Measurements from ENCODE around the gene RGS6. TPM values are rescaled to one million over a fixed set of nuclear protein-coding genes. Genes with fewer than 3 reads are reported as not detected.

The RGS6 gene
- total RNA-seq, 4 donors from 2014 or later: 0.46 to 3.7 (median 1.6) TPM

DNA sequence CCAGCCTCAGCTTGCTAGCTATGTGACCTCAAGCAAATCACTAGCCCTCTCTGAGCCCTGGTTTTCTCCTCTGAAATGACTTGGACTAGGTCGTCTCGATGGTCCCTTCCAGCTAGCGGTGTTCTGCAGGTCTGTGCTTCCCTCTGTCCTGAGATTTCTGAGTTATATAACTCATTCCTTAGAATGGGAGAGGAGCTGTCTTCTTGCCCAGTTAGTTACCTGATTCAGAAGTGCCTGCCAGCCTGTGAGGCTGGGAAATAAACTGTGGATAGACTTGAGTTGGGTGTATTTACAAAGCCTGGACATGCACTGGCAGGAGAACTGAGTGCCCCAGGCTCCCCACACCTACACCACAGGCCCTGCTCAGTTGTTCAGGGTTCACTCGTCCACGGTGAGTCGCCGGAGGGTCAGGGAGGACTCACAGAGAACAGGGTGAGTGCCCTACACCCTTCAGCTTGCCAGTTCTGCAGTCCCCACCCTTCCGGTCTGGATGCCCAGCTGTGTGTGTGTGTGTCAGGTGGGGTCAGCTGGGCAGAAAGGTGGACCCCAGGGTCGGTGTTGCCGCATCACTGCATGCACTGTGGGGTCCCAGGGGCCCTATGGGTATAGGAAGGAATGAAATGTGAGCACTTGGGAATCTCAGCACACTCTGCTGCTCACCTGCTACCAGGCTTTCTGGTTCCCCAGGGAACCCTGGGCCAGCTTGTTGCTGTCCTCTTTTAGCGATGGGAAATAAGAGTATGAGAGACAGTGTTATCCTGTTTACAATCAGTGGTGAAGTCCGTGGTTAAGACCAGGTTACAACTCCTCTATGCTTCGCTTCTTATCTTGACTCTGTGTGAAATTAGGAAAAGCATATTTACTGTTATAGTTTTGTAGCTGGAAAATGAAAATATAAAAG, 613.4 kb downstream of the RGS6 start:
- H3K27ac ChIP-seq: peak overlapping the region; percentile 6 to 67 (median 55)
- DNase-seq: peak in 1 of 2 donors; percentile 45
- no peaks in the 10 kb centered on the region for H3K36me3 ChIP-seq
- in situ Hi-C loops (cut with MboI; ENCODE audit: low sequenced_read_pairs in 4 of 4) (no loop called here), intact Hi-C loops (cut with DNase I; ENCODE audit: low total_unique reads) (no loop called here)
- peaks cover 31 to 45% of the 10 kb centered on the region in 2 donors for H3K4me1 ChIP-seq
- no peak overlapping the region for H3K4me3 ChIP-seq
- H3K9me3 ChIP-seq: no peaks in the 10 kb centered on the region
- TF ChIP-seq, protein P1, sequence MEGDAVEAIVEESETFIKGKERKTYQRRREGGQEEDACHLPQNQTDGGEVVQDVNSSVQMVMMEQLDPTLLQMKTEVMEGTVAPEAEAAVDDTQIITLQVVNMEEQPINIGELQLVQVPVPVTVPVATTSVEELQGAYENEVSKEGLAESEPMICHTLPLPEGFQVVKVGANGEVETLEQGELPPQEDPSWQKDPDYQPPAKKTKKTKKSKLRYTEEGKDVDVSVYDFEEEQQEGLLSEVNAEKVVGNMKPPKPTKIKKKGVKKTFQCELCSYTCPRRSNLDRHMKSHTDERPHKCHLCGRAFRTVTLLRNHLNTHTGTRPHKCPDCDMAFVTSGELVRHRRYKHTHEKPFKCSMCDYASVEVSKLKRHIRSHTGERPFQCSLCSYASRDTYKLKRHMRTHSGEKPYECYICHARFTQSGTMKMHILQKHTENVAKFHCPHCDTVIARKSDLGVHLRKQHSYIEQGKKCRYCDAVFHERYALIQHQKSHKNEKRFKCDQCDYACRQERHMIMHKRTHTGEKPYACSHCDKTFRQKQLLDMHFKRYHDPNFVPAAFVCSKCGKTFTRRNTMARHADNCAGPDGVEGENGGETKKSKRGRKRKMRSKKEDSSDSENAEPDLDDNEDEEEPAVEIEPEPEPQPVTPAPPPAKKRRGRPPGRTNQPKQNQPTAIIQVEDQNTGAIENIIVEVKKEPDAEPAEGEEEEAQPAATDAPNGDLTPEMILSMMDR (IDR thresholded peaks at IDR 0.05 in 4 of 5, conservative IDR thresholded peaks at IDR 0.05 in 1 of 5): no peak
- no peak for TF ChIP-seq POLR2A (IDR thresholded peaks at IDR 0.05)
- peak; percentile 44 to 68 for ATAC-seq
- H3K27me3 ChIP-seq: no peaks in the 10 kb centered on the region

GRCh38 chr14:72546344-72547016, 614.3 kb downstream of the RGS6 start:
- in situ Hi-C loops (cut with MboI; ENCODE audit: low sequenced_read_pairs in 4 of 4) (no loop called here), intact Hi-C loops (cut with DNase I; ENCODE audit: low total_unique reads) (no loop called here)
- Histone ChIP-seq H3K27ac (peak overlapping the region; percentile 6 to 67 (median 55)), H3K4me1 (peaks cover 31 to 45% of the 10 kb centered on the region in 2 donors), H3K9me3 (no peaks in the 10 kb centered on the region), H3K4me3 (no peak overlapping the region), H3K36me3 (no peaks in the 10 kb centered on the region), H3K27me3 (no peaks in the 10 kb centered on the region)
- peak; percentile 25 to 62 for ATAC-seq
- DNase-seq: peak in 1 of 2 donors; percentile 48
- TF ChIP-seq POLR2A (IDR thresholded peaks at IDR 0.05): no peak
- TF ChIP-seq, protein P1 (IDR thresholded peaks at IDR 0.05 in 4 of 5, conservative IDR thresholded peaks at IDR 0.05 in 1 of 5): no peak

DNA sequence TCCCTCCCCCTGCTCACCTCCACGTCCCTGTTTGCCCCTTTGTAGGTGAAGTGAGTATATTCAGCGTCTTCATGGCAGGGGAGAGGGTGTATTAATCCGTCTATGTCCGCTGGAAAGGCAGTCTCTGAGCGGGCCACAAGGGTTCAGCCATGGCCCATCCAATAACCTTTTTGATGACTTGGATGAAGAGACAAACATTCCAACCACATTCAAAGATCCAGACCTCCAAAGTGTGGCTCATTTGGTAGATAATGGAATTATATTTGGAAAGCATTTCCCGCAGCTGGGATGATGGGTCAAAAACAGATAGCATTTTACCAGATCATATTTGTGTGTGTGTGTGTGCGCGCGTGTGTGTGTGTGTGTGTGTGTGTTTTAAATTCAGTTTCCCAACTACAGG, 615.8 kb downstream of the RGS6 start:
- no peak overlapping the region for H3K4me3 ChIP-seq
- DNase-seq (no peak), ATAC-seq (no peak)
- H3K27ac ChIP-seq: peak overlapping the region in 1 of 4 donors; percentile 48
- H3K9me3 ChIP-seq: no peaks in the 10 kb centered on the region
- peaks cover 31 to 45% of the 10 kb centered on the region in 2 donors for H3K4me1 ChIP-seq
- H3K36me3 ChIP-seq: no peaks in the 10 kb centered on the region
- intact Hi-C loops (cut with DNase I; ENCODE audit: low total_unique reads): no loop called here
- in situ Hi-C loops (cut with MboI; ENCODE audit: low sequenced_read_pairs in 4 of 4): no loop called here
- H3K27me3 ChIP-seq: no peaks in the 10 kb centered on the region
- no peak for TF ChIP-seq POLR2A (IDR thresholded peaks at IDR 0.05)
- TF ChIP-seq, protein P1 (IDR thresholded peaks at IDR 0.05 in 4 of 5, conservative IDR thresholded peaks at IDR 0.05 in 1 of 5): no peak

DNA sequence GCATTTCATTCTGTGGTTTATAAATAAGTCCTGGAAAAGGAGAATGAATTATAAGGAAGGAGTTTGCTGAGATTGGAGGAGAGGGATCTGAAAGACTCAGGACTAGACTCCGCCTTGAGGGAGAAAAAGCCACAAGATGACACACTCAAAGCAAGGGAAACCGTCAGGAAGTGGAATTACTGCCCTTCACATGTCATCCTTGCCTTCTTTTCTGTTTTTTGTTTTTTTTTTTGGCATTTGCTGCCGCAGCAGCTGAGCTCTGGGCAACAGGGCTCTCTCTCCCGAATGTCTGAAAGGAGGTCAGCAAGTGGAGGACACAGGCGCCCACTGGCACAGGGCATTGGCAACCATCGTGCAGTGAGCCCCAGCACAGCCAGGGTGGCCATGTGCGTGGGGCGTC, 616.8 kb downstream of the RGS6 start:
- no peaks in the 10 kb centered on the region for H3K36me3 ChIP-seq
- in situ Hi-C loops (cut with MboI; ENCODE audit: low sequenced_read_pairs in 4 of 4) (no loop called here), intact Hi-C loops (cut with DNase I; ENCODE audit: low total_unique reads) (no loop called here)
- no peak overlapping the region for H3K4me3 ChIP-seq
- no peak for ATAC-seq
- no peak for DNase-seq
- TF ChIP-seq, protein P1 (IDR thresholded peaks at IDR 0.05 in 4 of 5, conservative IDR thresholded peaks at IDR 0.05 in 1 of 5): no peak
- TF ChIP-seq POLR2A (IDR thresholded peaks at IDR 0.05): no peak
- peak overlapping the region in 2 of 4 donors; percentile 48 to 58 for H3K27ac ChIP-seq
- no peaks in the 10 kb centered on the region for H3K27me3 ChIP-seq
- H3K4me1 ChIP-seq: peaks cover 31 to 43% of the 10 kb centered on the region in 2 donors
- H3K9me3 ChIP-seq: no peaks in the 10 kb centered on the region

All from gastrocnemius medialis (tissue), 4 donors.